HL-60 (cell line): ENCODE results near the gene CCDC184.

ENCODE experiments used
- DNase-seq, 2 experiments: peaks; one replicate each; pipeline ENCODE4 v3.0.0-alpha.2; 2010 to 2020; ENCODE audit warnings: low read depth in 1 of 2, low spot score in 1 of 2
- H3K27ac ChIP-seq: fragments of 250-450 bp; sonication (Bioruptor Pico); replicated peaks from 2 replicates; pipeline ENCODE4 v1.5.1; 2020; ENCODE audit warnings: mild to moderate bottlenecking, moderate library complexity
- H3K27me3 ChIP-seq: fragments of 250-450 bp; sonication (Bioruptor Pico); 2 replicates; pipeline ENCODE4 v1.5.1; 2021; ENCODE audit warnings: mild to moderate bottlenecking, moderate library complexity; ENCODE audit not compliant: insufficient read depth, poor library complexity, severe bottlenecking
- H3K4me3 ChIP-seq: replicated peaks from 2 replicates; pipeline ENCODE4 v1.5.1; 2011; ENCODE audit warnings: mild to moderate bottlenecking, control low read depth, low read length; ENCODE audit not compliant: insufficient read depth
- GABPA ChIP-seq: IDR thresholded peaks from 2 replicates; pipeline ENCODE4 v1.6.1; 2012; ENCODE audit warnings: low read depth
- POLR2AphosphoS5 ChIP-seq: IDR thresholded peaks from 2 replicates; pipeline ENCODE4 v1.6.1; 2012; ENCODE audit warnings: low read depth
- SPI1 ChIP-seq: IDR thresholded peaks from 2 replicates; pipeline ENCODE4 v1.6.1; 2012; ENCODE audit warnings: low read depth, mild to moderate bottlenecking, borderline replicate concordance
- TF ChIP-seq, protein P1 (sequence below): IDR thresholded peaks from one replicate; pipeline ENCODE4 v1.5.1; 2011; ENCODE audit warnings: low read length, control low read depth, inconsistent platforms; ENCODE audit not compliant: insufficient read depth
- TF ChIP-seq, protein P2 (sequence below): IDR thresholded peaks from 2 replicates; pipeline ENCODE4 v1.6.1; 2012; ENCODE audit warnings: low read depth; ENCODE audit not compliant: insufficient replicate concordance

Gene CCDC184

DNA sequence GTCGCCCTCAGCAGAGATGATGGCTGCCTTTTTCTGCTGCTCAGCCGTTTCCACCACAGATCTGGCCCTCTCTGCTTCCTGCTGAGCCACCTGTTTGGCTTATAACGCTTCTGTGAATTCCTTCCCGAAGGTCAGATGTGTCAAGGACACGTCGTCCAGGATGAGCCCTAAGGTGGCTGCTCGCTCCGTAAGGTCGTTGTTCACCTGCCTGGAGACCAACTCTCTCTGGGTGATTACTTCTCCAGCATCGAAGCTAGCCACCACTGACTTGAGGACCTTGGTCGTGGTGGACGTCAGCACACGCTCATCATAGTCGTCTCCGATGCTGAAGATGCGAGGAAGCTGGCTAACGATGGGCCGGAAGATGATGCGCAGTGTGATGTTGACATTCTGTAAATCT lies 14.4 kb upstream of the CCDC184 start:
- H3K4me3 ChIP-seq = no peak overlapping the region
- DNase-seq = no peak
- no peak for TF ChIP-seq GABPA
- TF ChIP-seq, protein P1, sequence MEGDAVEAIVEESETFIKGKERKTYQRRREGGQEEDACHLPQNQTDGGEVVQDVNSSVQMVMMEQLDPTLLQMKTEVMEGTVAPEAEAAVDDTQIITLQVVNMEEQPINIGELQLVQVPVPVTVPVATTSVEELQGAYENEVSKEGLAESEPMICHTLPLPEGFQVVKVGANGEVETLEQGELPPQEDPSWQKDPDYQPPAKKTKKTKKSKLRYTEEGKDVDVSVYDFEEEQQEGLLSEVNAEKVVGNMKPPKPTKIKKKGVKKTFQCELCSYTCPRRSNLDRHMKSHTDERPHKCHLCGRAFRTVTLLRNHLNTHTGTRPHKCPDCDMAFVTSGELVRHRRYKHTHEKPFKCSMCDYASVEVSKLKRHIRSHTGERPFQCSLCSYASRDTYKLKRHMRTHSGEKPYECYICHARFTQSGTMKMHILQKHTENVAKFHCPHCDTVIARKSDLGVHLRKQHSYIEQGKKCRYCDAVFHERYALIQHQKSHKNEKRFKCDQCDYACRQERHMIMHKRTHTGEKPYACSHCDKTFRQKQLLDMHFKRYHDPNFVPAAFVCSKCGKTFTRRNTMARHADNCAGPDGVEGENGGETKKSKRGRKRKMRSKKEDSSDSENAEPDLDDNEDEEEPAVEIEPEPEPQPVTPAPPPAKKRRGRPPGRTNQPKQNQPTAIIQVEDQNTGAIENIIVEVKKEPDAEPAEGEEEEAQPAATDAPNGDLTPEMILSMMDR = no peak
- TF ChIP-seq, protein P2, sequence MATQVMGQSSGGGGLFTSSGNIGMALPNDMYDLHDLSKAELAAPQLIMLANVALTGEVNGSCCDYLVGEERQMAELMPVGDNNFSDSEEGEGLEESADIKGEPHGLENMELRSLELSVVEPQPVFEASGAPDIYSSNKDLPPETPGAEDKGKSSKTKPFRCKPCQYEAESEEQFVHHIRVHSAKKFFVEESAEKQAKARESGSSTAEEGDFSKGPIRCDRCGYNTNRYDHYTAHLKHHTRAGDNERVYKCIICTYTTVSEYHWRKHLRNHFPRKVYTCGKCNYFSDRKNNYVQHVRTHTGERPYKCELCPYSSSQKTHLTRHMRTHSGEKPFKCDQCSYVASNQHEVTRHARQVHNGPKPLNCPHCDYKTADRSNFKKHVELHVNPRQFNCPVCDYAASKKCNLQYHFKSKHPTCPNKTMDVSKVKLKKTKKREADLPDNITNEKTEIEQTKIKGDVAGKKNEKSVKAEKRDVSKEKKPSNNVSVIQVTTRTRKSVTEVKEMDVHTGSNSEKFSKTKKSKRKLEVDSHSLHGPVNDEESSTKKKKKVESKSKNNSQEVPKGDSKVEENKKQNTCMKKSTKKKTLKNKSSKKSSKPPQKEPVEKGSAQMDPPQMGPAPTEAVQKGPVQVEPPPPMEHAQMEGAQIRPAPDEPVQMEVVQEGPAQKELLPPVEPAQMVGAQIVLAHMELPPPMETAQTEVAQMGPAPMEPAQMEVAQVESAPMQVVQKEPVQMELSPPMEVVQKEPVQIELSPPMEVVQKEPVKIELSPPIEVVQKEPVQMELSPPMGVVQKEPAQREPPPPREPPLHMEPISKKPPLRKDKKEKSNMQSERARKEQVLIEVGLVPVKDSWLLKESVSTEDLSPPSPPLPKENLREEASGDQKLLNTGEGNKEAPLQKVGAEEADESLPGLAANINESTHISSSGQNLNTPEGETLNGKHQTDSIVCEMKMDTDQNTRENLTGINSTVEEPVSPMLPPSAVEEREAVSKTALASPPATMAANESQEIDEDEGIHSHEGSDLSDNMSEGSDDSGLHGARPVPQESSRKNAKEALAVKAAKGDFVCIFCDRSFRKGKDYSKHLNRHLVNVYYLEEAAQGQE = no peak
- no peak for TF ChIP-seq POLR2AphosphoS5
- no peak for TF ChIP-seq SPI1
- no peaks in the 10 kb centered on the region for H3K27me3 ChIP-seq
- H3K27ac ChIP-seq = no peak overlapping the region

DNA sequence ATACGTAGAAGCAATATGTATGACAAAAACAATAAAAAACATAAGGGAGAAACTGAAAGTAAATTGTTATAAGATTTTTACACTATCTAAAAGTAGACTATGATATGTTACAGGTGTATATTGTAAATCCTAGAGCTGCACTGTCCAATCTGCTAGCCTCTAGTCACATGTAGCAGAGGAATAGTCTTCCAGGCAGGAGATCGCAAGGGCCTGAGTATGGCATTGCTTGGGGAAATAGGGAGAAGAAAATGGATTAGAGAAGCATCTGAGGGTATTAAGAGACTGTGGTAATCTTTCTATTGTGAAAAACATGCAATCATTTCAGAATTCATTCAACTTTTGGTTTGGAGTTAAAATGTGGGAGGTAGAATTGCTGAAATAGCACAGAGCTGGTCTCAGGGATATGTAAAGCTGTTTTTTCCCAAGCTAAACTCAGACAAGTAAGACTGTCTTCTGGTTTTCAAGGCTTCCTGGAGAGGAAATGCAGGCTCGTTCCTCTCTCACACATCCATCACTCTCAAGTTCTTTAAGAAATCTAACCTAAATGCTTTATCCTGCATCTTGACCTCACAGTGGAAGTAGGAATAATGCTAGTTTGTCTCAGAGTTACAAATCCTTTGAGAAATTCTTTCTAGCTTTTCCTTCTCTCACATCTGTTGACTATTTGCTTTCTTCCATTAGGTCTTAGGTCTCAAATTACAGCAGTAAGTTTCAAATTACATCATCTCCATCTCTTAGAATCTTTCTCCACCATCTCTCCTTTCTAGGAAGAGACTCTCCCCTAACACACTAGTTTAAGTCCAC lies 7.6 kb upstream of the CCDC184 start:
- H3K27me3 ChIP-seq = peaks cover 10% of the 10 kb centered on the region
- TF ChIP-seq POLR2AphosphoS5 (no peak), SPI1 (no peak)
- no peak overlapping the region for H3K27ac ChIP-seq
- DNase-seq = no peak
- no peak overlapping the region for H3K4me3 ChIP-seq

DNA sequence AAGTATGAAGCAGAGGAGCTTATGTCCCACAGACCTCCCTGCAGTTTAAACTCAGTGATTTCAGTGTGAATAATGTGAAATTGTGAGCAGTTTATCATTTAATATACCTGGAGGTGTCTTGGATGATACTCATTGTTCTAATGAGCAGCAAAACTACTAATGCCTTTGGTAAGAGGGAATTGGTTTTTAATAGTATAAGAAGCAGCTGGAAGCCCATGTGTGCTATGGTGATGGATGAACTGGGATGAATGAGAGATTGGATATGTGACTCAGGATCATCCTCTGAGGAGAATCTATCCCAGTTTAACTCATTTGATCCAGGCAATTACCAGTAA lies 7.1 kb upstream of the CCDC184 start:
- peaks cover 10% of the 10 kb centered on the region for H3K27me3 ChIP-seq
- H3K4me3 ChIP-seq = no peak overlapping the region
- DNase-seq = no peak
- TF ChIP-seq POLR2AphosphoS5 (no peak), SPI1 (no peak), GABPA (no peak)
- TF ChIP-seq, protein P1 = no peak
- TF ChIP-seq, protein P2 = no peak
- H3K27ac ChIP-seq = no peak overlapping the region

DNA sequence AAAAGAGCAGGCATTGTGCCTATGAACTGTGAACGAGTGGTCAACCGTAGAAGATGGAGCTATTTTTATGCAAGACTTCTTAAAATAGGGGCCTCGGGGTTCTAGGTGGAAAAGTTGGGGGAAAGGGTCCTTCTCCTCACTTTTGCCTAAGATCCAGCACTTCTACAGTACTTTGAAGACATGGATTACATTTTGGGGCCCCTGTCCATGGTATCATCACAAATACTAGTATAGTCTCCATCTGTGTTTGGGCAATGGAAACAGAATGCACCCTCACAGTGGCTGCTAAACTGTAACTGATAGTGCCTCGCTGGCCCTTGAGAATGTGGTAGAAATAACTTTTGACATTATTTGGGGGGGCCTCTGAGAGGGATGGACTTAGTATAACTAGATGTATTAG lies 5.5 kb upstream of the CCDC184 start:
- Histone ChIP-seq H3K4me3 (no peak overlapping the region), H3K27ac (no peak overlapping the region), H3K27me3 (peaks cover 18% of the 10 kb centered on the region)
- no peak for TF ChIP-seq GABPA
- TF ChIP-seq, protein P2 = peak; percentile 79
- DNase-seq = no peak
